T-helper 22 cell (primary cell): Measurements from ENCODE around the gene SPTLC2.
"Not testable (repeated sequence)": the region's sequence is repeated elsewhere in the genome, so short reads cannot be mapped to it uniquely, and the experiment has no call there.

ENCODE experiments used
- DNase-seq: peaks from one replicate; pipeline ENCODE4 v3.0.0-alpha.2; 2020; ENCODE audit warnings: low read depth

SPTLC2 gene

DNA sequence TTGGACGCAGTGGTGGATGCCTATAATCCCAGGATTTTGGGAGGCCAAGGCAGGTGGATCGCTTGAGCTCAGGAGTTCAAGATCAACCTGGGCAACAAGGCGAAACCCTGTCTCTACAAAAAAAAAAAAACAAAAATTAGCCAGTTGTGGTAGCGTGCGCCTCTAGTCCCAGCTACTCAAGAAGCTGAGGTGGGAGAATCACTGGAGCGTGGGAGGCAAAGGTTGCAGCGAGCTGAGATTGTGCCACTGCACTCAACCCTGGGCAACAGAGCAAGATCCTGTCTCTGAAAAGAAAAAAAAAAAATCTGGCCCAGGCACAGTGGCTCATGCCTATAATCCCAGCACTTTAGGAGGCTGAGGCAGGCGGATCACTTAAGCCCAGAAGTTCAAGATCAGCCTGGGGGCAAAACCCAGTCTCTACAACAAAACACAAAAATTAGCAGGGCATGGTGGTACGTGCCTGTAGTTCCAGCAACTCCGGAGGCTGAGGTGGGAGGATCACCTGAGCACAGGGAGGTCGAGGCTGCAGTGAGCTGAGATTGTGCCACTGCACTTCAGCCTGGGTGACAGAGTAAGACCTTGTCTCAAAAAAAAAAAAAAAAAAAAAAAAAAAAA, 27.9 kb downstream of the SPTLC2 start:
- not testable (repeated sequence) for DNase-seq

DNA sequence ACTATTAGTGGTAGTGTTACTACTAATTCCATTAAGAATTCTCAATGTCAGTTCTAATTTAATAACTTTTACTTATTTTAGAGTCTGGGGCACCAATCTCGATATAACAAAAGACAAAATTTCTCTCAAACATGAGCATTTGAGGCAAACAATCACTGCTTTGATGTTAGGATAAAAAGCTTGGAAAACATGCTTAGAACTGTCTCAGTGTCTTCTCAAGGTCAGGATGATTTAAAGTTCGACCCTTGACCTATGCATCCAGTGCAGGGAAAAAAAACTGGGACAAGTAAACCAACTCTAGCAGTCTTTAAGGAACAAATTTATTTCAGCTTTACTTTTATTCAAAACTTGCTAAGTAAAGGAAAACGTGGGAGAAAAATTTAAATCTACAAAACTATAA, 31.1 kb downstream of the SPTLC2 start:
- no peak for DNase-seq

DNA sequence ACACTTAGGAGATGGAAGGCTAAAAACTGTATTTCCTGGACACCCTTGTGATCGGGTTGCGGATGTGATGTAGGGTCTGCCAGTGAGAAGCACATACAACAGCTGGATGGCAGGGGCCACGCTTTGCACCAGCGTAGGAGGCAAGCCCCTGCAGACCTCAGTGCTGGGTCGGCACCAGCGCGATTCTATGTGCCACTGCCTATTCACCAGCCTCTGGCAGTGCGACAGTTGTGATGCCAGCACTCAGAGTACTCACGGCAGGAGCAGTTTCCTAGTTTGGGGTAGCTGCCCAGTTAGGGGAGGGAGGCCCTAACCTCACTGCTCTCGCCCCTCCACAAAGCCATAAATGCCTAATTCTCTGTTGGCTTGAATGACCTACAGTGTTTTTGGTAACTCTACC, 31.6 kb downstream of the SPTLC2 start:
- DNase-seq, result no peak

DNA sequence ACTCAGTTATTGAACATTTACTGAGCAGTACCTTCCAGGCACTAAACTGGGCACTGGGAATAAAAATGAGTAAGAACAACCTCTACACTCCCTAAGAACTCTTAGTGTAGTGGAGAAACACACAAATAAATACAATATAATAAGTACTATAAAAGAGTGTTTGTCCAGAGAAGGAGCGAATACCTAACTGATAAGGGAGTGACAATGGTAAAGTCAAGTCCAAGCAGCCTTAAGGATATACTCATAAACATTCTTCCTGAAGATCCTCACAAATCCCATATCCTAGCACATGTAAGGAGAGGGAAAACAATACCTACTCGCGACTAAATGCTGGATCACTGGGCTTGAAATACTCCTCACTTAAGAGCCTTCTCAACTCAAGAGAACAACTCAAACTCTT, 32.8 kb downstream of the SPTLC2 start:
- DNase-seq, result no peak

DNA sequence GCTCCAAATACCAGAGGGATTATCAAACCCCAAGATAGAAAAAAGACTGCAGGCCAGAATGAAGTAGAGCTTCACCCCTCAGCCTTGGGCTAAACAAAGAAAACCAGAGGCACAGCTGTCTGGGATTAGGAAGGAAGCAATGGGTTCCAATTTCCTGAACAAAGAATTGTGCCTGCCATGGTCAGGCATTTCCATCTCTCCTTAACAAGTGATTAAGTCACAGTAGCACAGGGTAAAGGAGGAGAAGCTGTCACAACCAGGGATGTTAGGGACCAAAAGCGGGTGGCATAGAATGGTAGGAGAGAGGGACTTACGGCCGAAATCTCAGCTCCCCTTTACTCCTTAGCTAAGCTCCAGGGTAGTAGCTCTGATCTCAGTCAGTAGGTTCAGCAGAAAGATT, 33.9 kb downstream of the SPTLC2 start:
- no peak for DNase-seq

DNA sequence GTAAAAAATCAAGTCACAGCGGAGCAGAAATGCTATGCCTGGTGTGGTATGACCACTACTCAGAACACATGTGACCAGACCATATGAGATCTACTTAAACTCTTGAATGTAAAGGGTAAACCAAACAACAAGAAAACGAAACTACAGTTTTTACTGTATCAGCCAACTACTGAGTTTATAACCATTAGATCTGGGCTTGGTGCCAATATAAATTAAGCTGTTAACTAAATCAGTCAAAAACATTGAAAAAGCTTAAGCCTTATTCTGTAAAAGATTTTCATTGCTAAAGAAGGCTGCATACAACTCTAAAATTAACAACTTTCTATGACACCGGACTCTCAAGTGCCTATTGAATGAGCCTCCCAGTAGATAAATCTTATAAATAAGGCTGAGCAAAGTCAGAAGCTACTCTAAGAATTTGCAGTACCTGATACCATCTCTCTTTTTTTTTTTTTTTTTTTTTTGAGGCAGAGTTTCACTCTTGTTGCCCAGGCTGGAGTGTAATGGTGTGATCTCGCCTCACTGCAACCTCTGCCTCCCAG, 35.4 kb downstream of the SPTLC2 start:
- DNase-seq, result no peak

DNA sequence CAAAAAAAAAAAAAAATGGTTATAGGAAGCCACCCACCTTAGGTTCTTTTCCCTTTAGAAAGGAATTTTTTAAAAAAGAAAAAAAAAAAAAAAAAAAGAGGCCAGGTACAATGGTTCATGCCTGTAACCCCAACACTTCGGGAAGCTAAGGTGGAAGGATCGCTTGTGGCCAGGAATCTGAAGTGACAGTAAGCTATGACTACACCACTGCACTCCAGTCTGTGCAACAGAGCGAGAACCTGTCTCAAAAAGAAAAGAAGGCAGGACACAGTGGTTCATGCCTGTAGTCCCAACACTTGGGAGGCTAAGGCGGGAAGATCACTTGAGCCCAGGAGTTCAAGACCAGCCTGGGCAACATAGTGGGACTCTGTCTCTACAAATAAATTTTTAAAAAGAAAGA, 36.0 kb downstream of the SPTLC2 start:
- DNase-seq, result no peak

DNA sequence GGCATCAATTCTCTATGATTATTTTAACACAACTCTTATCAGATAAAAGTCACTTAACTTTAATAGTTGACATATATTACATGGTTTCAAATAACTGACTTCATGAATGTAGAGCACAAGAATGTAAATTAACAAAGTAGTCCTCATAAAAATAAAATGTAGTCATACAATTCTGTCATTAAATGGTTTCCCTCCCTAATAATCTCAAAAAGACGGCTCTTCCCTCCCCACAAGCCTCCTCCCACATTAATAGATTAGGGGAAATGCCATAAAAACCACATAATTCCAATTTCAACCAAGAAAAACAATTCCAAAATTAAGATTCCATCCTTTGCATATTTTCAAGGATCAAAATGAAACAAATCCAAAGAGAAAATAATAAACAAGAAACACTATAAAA, 36.7 kb downstream of the SPTLC2 start:
- DNase-seq, result no peak

DNA sequence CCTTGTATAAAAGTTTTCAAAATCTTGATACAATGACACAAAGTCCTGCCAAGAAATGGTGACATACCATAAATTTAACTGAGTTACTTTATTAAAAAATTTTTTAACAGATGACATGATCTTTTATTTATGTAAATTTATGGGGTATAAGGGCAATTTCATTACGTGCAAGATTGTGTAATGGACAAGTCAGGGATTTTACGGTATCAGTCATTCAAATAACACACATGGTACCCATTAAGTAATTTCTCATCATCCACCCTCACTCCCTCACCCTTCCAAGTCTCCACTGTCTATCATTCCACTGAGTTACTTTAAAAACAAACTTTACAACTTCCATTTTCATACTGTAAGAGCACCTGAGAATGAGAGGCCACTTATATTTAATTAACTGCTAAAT, 37.4 kb downstream of the SPTLC2 start:
- no peak for DNase-seq

DNA sequence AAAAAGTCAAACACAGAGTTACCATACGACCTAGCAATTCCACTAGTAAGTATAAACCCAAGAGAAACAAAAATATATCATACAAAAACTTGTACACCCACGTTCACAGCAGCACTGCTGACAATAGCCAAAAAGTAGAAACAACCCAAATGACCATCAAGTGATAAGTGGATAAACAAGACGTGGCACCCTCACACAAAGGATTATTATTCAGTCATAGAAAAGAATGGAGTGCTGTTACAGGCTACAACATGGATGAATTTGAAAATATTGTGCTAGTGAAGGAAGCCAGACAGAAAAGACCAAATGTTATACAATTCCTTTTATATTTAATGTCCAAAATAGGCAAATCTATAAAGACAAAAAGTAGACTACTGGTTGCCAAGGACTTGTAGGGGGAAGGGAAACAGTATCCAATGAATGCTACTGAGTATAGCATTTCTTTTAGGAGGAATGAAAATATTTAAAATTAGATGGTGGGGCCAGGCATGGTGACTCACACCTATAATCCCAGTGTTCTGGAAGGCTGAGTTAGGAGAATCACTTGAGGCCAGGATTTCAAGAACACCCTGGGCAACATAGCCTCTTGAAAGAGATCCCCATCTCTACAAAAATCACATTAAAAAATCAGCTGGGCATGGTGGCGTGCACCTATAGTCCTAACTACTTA, 41.9 kb downstream of the SPTLC2 start:
- DNase-seq, result no peak

DNA sequence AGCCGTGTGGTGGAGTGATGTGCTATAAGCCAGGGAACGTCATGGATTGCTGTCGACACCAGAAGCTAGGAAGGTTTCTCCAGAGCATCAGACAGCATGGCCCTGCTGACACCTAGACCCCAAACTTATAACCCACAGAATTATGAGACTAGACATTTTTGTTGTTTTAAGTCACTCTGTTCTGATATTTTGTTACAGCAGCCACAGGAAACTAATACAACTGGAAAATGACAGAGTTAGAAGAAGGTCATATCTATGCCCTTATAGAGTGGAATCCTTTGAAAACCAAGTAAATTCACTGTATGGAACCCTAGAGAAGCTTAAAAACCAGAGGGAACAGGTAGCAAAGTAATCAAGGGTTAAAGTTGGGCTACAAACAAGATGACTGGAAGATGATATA, 42.5 kb downstream of the SPTLC2 start:
- DNase-seq, result no peak

DNA sequence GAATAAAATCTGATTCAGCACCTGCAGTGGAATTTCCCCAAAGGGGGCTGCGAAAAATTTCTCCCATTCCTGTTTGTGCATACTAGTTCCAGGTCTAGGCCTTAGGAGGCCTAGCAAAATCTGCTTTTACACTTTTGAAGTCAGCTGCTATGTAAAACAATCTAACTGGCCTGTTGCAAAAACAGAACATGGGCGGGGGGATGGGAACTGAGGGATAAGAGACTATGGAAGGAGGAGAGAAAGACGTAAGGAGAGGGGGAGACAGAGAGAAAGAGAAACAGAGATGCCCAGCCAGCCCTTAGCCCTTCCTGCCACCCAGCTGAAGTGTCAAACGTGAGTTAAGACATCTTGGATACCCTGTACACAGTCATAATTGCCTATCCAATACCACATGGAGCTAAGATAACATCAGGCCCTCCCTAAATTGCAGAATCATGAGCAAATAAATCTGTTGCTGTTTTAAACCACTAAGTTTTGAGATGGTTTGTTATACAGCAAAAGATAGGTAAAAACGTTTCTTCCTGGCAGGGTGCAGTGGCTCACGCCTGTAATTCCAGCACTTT, 45.6 kb downstream of the SPTLC2 start:
- no peak for DNase-seq

DNA sequence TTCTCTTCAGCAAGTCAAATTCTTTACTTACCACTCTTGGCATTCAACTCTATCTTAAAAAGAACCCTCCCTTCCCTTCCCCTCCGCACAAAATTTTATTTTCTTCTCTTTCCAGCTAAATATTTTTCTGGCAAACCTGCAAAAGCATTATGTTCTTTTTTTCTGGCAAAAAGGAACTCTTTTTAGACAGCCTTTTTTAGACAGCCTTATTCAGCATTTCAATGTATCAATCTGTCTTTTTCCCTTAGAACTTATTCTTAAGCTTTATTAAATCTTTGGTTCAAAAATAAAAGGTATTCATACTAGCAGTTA, 50.5 kb downstream of the SPTLC2 start:
- DNase-seq, result no peak

DNA sequence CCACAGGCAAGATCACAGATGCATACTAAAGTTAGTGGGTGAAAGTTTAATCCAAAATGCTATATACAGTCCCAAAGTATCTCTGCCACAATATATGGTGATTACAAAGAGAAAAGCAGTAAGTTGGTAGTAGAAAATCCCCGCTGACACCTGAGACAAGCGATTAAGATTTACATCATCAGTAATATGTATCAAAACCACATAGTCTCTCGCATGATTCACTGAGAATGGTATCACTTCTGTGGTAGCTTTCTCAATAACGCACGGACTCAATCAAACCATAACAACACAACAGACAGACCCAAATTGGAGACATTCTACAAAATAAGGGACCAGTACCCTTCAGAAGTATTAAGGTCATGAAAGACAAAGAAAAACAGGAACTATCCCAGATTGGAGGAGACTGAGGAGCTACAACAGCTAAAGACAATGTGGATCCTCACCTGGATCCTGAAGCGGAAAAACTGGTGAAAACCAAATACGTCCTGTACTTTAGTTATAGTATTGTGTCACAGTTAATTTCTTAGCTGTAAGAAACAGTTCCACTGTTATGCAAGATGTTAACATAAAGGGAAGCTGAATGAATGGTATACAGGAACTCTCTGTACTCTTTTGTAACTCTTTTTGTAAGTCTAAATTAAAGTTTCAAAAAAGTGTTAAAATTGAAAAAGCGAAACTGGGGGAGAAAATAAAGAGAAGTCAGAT, 51.0 kb downstream of the SPTLC2 start:
- DNase-seq, result no peak

DNA sequence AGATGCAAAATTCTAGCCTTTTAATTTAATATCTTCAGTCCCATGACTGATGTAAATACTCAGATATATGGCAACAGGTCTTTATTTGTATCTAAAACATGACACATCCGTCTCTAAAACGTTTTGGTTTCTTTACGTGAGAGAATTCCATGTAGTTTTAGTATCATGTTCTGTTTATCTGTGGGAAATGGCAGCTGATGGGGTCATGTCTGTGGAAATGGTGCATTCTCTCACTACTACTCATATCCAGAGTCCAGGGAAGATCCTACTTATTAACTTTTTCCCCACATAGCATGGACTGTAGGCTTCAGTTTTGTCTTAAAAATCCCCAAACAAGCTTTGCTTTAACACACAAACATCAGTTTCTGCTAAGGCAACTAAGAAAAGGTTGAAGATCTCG, 53.8 kb downstream of the SPTLC2 start:
- no peak for DNase-seq

DNA sequence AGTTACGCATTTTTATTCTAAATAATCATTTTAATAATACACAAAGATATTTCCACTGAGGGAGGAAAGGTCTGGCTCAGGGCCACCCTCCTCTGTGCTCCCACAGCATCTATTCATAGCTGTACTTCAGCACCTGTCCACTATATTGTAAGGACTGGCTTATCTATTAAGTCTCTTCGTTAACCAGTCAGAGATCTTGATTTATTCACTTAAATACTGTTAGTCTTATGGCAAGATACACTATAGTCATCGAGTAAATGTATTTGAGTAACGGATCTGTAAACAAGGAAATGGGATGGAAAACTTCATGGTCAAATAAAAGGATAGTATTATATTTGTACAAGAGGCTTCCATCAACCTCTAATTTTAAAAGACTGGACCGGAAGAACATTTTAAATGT, 54.6 kb downstream of the SPTLC2 start:
- no peak for DNase-seq

DNA sequence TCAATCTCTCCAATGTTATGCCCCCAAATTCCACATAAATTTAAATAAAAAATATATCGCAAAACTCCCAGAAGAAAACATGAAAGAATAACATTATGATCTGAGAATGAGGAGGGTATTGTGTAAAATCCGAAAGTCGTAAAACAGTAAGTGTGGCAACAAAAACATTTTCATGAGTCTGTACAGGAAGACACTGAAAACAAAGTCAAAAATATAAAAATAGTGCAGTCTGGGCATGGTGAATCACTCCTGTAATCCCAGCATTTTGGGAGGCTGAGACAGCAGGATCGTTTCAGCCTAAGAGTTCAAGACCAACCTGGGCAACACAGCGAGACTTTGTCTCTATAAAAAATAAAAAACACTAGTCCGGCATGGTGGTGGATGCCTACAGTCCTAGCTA, 57.1 kb downstream of the SPTLC2 start:
- no peak for DNase-seq

DNA sequence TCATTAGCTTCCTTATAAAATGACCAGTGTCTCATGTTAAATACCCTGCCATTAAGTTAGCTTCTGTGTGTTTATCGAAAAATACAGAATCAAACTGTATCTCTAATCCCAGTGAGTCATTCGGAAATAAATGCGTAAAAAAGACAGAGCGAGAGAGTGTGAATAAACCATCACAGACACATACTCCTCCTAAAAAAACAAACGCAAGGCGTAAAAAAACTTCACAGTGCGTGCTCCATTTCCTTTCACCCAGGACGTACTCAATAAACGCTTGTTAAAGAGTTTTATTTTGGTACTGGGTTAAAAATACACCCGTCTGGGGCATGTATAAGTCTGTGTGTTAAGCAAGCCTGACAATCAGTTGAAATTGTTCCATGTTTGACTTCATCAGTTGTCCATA, 59.0 kb downstream of the SPTLC2 start:
- DNase-seq, result no peak

DNA sequence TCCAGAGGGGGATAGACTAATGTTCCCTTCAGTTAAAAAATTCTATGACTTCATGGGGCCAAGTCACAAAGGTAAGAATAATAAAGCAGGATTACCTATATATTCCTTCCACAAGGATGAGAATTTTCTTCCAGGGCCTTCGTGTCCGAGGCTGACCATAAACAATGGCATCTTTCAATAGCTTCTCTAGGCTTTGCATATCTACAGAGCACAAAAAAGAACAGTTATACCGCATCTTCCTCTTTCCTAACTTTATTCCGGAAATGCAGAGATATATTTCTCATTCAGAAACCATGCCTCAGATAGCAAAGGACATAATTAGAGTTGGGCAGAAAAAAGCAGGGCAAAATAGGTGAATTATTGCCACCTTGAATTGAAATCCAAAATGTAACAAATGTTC, 59.5 kb downstream of the SPTLC2 start:
- no peak for DNase-seq

DNA sequence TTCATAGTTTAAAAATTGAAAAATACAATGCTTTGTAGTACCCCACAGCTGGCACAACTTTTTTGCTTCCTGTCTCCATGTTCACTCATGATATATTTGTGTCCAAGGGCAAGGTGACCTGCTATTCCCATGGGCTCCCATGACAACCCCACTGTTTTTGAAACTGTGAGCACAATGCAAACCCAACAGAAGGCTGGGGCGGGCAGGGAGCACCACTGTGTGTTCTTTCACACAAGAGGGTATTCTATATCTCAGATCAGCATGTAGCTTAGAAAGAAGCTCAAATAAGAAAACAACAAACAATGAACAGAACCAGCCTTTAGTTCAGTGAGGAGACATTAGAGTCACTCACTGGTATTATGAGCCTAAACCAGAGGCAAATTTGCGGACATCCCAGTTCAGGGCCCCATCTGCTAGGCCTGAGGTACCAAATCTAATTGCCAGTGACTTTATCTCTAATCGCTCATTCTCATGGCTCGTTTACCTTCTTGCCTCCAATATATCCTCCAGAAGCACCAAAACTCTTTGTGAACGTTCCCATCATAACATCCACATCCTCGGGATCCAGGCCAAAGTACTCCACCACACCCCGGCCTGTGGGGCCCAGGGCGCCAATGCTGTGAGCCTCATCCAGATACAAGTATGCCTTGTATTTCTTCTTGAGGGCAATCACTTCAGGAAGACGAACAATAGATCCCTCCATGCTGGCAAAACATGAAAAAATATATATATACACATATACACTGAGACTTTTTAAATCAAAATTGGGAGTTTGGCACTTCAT, 61.4 kb downstream of the SPTLC2 start:
- no peak for DNase-seq

DNA sequence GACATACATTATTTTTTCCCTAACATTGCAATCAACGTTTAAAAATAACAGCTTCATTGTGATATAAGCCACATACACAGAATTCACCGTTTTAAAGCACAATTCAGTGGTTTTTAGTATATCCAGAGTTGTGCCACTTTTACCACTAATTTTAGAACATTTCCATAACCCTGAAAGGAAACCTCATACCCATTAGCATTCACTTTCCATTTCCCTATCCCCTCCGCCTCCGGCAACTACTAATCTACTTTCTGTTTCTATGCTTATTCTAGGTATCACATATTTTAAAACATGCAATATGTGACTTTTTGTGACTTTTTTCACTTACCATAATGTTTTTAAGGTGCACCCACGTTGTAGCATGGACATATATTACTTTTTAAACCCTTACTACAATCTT, 62.2 kb downstream of the SPTLC2 start:
- no peak for DNase-seq

DNA sequence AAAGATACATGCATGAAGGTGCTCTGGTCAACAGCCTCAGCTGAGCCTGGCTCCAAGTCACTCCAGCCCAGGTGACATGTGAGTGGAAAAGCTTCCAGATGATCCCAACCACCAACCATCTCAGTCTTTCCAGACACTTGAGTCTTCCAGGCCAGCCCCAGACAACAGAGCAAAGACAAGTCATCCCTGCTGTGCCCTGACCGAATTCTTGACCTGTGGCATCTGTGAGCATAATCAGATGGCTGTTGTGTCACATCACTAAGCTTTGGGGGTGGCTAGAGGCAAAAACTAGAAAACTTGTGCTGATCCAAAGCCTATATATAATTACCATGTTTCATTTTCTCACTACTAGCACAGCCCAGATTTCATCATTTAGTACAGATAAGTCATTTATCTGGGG, 67.0 kb downstream of the SPTLC2 start:
- DNase-seq, result no peak
